OCI-M2 (cell line): ENCODE data around the gene MYO1H.
"Not testable (repeated sequence)": the region's sequence is repeated elsewhere in the genome, so short reads cannot be mapped to it uniquely, and the experiment has no call there.

Source experiments
- DNase-seq: peaks from one replicate; lab custom pipeline; 2025; ENCODE audit not compliant: unreplicated experiment; lab: John Stamatoyannopoulos, UW

Gene MYO1H, protein sequence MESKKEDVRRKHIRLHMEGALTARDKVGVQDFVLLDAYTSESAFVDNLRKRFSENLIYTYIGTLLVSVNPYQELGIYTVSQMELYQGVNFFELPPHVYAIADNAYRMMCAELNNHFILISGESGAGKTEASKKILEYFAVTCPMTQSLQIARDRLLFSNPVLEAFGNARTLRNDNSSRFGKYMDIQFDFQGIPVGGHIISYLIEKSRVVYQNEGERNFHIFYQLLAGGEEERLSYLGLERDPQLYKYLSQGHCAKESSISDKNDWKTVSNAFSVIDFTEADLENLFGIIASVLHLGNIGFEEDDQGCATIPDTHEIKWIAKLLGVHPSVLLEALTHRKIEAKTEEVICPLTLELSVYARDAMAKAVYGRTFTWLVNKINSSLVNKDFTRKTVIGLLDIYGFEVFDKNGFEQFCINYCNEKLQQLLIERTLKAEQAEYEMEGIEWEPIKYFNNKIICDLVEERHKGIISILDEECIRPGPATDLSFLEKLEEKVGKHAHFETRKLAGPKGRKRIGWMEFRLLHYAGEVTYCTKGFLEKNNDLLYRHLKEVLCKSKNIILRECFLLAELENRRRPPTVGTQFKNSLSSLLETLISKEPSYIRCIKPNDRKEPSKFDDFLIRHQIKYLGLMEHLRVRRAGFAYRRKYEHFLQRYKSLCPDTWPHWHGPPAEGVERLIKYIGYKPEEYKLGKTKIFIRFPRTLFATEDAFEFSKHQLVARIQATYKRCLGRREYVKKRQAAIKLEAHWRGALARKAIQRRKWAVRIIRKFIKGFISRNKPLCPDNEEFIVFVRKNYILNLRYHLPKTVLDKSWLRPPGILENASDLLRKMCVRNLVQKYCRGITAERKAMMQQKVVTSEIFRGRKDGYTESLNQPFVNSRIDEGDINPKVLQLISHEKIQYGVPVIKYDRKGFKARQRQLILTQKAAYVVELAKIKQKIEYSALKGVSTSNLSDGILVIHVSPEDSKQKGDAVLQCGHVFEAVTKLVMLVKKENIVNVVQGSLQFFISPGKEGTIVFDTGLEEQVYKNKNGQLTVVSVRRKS

GRCh38 chr12:109347589-109347988 lies at the start of gene MYO1H:
Gene MYO1H (plus strand): TSS chr12:109347900. CDS start chr12:109347961, 61 bp downstream.
- DNase-seq: no peak

GRCh38 chr12:109299849-109300248 lies 47.9 kb upstream of the MYO1H start:
- DNase-seq: no peak

DNA sequence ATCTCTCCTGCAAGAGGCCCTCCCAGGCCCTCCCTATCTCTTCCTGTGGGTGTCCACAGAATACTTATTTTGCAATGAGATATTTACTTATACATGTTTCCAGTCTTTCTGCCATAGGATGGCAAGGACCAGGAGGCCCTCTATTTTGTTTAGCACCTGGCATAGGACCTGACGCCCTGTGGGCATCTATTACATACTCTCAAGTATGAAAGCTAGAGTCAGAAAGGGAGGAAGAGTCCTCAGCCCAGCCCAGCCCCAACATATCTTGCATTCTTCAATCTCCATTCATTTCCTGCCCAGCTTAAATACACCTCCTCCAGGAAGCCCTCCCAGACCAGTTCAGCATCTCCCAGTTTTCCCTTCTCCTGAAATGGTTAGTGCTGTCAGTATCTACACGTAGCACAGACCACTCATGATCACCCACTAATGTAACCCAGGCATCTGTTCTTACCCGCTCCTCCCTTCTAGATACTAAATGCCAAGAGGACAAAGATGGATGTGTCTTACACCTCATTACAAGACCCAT lies 46.0 kb upstream of the MYO1H start:
- DNase-seq: no peak

- DNase-seq: no peak
Observed at GRCh38 chr12:109302358-109302757, 45.3 kb upstream of the MYO1H start.

GRCh38 chr12:109302770-109303169 lies 44.9 kb upstream of the MYO1H start:
- DNase-seq: no peak

DNA sequence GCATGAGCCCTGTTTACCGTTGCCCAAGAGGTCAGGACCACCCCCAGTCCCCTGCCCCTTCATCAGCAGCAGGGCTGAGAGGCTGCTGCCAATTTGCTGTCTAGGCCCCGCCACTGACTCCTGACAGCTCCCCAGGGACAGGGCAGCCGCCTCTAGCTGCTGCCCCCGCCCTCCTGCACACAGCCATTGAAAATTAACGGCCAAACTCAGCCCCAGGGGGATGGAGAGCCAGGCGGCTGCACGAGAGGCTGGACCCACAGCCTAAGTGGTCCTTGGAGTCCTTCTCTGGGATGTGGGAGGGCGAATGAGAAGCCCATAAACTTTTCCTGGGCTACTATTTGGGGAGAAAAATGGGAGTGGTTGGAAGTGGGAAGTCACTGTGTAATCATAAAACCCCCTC lies 43.2 kb upstream of the MYO1H start:
- no peak for DNase-seq

DNA sequence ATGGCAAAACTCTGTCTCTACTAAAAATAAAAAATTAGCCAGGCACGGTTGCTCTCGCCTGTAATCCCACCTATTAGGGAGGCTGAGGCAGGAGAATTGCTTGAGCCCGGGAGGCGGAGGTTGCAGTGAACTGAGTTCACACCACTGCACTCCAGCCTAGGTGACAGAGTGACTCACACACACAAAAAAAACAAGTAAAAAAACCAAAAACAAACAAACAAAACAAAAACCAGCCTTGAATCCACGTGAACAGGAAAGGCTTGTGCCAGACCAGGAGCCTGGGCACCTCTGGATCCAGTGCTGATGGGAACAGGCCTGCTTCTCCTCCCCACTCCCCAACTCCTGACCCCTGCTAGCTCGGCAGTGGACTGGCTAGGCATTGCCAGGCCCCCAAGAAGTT lies 42.2 kb upstream of the MYO1H start:
- DNase-seq: no peak

GRCh38 chr12:109307051-109307450 lies 40.6 kb upstream of the MYO1H start:
- DNase-seq: no peak

- DNase-seq: no peak
Observed at GRCh38 chr12:109308534-109309380, 38.9 kb upstream of the MYO1H start, which contains the start of gene FOXN4. Gene FOXN4 (minus strand): TSS chr12:109309284. CDS start chr12:109308321, 963 bp downstream.

DNA sequence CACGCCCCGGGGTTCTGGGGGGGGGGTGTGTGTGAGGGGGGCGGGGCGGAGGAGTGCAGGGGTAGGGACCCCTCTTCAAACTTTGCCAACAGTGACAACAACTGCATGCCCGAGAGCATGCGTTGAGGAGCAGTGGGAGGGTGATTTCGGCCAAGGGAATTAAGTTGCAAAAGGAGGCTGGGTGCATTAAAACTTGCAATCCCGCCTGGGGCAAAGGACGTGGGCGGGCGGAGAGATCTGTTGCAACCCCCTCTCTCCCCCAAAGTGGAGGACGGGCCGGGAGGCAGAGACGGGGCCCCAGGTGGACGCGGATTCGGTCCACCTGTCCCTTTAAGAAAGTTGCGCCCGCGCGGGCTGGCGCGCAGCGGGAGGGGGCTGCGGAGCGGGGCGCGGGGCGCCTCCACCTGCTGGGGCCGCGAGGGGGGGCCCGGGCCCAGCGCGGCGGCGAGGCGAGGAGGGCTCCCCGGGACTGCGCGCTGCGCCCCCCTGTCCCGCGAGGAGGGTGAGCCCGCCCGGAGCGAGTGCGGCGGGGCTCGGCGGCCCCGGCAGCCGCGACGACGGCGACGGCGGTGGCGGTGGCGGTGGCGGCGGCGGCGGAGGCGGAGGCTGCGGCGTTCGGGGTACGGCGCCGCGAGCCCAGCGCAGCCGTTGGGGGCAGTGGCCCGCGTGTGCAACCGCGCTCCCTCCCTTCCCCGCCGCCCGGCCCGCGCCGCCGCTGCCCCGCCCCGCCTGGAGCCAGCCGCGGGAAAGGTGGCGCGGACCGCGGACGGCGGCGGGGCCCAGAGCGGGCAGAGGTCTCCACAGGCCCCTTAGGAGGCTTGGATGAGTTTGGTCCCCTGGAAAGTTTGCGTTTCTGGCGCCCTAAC lies 38.1 kb upstream of the MYO1H start:
- no peak for DNase-seq

DNA sequence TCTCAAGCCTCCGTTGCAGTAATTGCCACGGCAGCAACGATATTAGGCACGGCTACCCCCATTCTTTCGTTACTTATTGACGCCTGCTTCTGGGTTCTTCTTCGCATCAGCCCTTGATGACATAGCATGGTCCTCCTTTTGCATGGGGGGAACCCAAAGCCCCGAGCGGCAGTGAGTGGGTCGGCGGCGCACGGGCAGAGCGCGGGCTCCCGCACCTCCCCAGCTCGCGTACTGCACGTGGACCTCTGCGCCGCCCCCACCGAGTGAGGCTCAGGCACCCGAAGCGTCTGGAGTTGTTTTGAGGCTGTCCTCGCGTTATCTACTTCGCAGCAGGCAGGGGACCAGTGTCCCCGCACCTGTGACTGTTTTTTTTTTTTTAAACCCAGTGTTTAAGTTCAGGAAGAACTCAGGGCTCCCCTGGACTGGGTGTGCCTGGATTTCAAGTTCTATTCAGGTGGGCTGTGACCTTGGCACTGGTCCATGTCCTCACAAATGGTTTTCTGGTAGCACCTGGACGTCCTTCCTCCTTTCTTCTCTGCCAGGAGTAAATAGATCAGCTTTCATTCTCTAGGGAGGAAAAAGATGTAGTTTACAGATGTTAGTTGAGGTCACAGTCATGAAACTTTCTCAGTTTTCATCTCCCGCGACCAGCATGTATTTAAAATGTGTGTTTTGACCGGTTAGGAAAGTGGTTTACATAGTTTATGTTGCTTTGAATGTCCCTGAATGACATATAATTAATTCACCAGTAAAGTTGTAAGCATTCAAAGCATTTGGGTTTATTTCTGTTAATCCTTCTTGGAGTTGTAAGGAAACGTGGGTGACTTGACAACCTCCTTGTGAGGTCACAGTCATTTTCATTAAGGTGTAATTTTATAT lies 37.2 kb upstream of the MYO1H start:
- DNase-seq: no peak

GRCh38 chr12:109321294-109321693 lies 26.4 kb upstream of the MYO1H start:
- DNase-seq: not testable (repeated sequence)

DNA sequence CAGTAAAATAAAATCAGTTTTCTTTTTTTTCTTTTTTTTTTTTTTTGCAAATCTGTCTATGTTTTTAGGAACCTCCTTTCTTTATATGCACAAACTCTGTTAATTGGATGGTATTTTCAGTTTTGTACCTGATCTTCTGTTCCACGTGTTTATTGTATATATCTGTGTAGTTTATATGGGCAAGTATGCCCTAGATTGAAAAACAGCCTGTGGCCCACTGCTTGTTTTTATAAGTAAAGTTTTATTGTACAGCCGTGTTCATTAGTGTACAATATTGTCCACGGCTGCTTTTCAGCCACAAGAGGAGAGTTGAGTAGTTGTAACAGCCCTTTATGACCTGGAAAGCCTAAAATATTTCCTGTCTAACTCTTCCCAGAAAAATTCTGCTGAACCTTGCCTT lies 18.7 kb upstream of the MYO1H start:
- no peak for DNase-seq

- no peak for DNase-seq
Observed at GRCh38 chr12:109329686-109330085, 18.0 kb upstream of the MYO1H start.

- no peak for DNase-seq
Observed at GRCh38 chr12:109330282-109331230, 17.1 kb upstream of the MYO1H start.

- DNase-seq: no peak
Observed at GRCh38 chr12:109331301-109331952, 16.3 kb upstream of the MYO1H start.

- DNase-seq: no peak
Observed at GRCh38 chr12:109334887-109335286, 12.8 kb upstream of the MYO1H start.
